ENCODE data around the gene KAZN. TPM values are rescaled to one million over a fixed set of nuclear protein-coding genes. Genes with fewer than 3 reads are reported as not detected.

The KAZN gene
- total and polyA plus RNA-seq, 4 donors: 7.6 to 18.8 (median 11.2) TPM

GRCh38 chr1:14851760-14852159 is 253.3 kb downstream of the KAZN start:
- WGBS, 2 donors: 92 to 94% methylated on average over 9 of the region's 9 CpGs
- no peak for TF ChIP-seq CTCF (IDR thresholded peaks at IDR 0.05; ENCODE audit: control extremely low read depth, extremely low read depth)
- H3K27me3 ChIP-seq (ENCODE audit: control insufficient read depth in 3 of 3, insufficient read depth in 3 of 3, low read length in 2 of 3): no peaks in the 10 kb centered on the region
- H3K4me1 ChIP-seq (ENCODE audit: control insufficient read depth in 5 of 5, insufficient read depth in 5 of 5, low read length in 5 of 5): peaks cover 0 to 7% (median 0%) of the 10 kb centered on the region in 5 donors
- no peak overlapping the region for H3K9ac ChIP-seq (ENCODE audit: insufficient read depth in 1 of 2, low read length in 2 of 2)
- H3K4me3 ChIP-seq: no peak overlapping the region
- no peaks in the 10 kb centered on the region for H3K36me3 ChIP-seq (ENCODE audit: control insufficient read depth in 4 of 4, insufficient read depth in 4 of 4, low read length in 4 of 4)
- ATAC-seq (ENCODE audit: insufficient read depth, low FRiP score): no peak
- peaks cover 0 to 2% (median 0%) of the 10 kb centered on the region in 4 donors for H3K9me3 ChIP-seq (ENCODE audit: control insufficient read depth in 4 of 4, insufficient read depth in 3 of 4, low read length in 3 of 4)
- no peak overlapping the region for H3K27ac ChIP-seq (ENCODE audit: low read depth in 1 of 2, low read length in 1 of 2)
- no peak for DNase-seq

- 84 to 86% methylated on average over 9 of the region's 9 CpGs for WGBS, 2 donors
- H3K4me3 ChIP-seq: no peak overlapping the region
- H3K9me3 ChIP-seq (ENCODE audit: control insufficient read depth in 4 of 4, insufficient read depth in 3 of 4, low read length in 3 of 4): peaks cover 0 to 2% (median 0%) of the 10 kb centered on the region in 4 donors
- H3K27ac ChIP-seq (ENCODE audit: low read depth in 1 of 2, low read length in 1 of 2): no peak overlapping the region
- no peak overlapping the region for H3K9ac ChIP-seq (ENCODE audit: insufficient read depth in 1 of 2, low read length in 2 of 2)
- no peaks in the 10 kb centered on the region for H3K27me3 ChIP-seq (ENCODE audit: control insufficient read depth in 3 of 3, insufficient read depth in 3 of 3, low read length in 2 of 3)
- peaks cover 0 to 7% (median 0%) of the 10 kb centered on the region in 5 donors for H3K4me1 ChIP-seq (ENCODE audit: control insufficient read depth in 5 of 5, insufficient read depth in 5 of 5, low read length in 5 of 5)
- DNase-seq (no peak), ATAC-seq (ENCODE audit: insufficient read depth, low FRiP score) (no peak)
- TF ChIP-seq CTCF (IDR thresholded peaks at IDR 0.05; ENCODE audit: control extremely low read depth, extremely low read depth): no peak
- no peaks in the 10 kb centered on the region for H3K36me3 ChIP-seq (ENCODE audit: control insufficient read depth in 4 of 4, insufficient read depth in 4 of 4, low read length in 4 of 4)
Measured at GRCh38 chr1:14852291-14852690, 253.8 kb downstream of the KAZN start.

- no peak overlapping the region for H3K9ac ChIP-seq (ENCODE audit: insufficient read depth in 1 of 2, low read length in 2 of 2)
- no peak for DNase-seq
- no peaks in the 10 kb centered on the region for H3K27me3 ChIP-seq (ENCODE audit: control insufficient read depth in 3 of 3, insufficient read depth in 3 of 3, low read length in 2 of 3)
- no peak for TF ChIP-seq CTCF (IDR thresholded peaks at IDR 0.05; ENCODE audit: control extremely low read depth, extremely low read depth)
- H3K4me1 ChIP-seq (ENCODE audit: control insufficient read depth in 5 of 5, insufficient read depth in 5 of 5, low read length in 5 of 5): peaks cover 0 to 5% (median 0%) of the 10 kb centered on the region in 5 donors
- H3K36me3 ChIP-seq (ENCODE audit: control insufficient read depth in 4 of 4, insufficient read depth in 4 of 4, low read length in 4 of 4): no peaks in the 10 kb centered on the region
- peaks cover 0 to 2% (median 0%) of the 10 kb centered on the region in 4 donors for H3K9me3 ChIP-seq (ENCODE audit: control insufficient read depth in 4 of 4, insufficient read depth in 3 of 4, low read length in 3 of 4)
- H3K4me3 ChIP-seq: no peak overlapping the region
- H3K27ac ChIP-seq (ENCODE audit: low read depth in 1 of 2, low read length in 1 of 2): no peak overlapping the region
- WGBS, 2 donors: 71 to 80% methylated on average over 5 of the region's 5 CpGs
- ATAC-seq (ENCODE audit: insufficient read depth, low FRiP score): no peak
Measured at GRCh38 chr1:14853518-14853917, 255.0 kb downstream of the KAZN start.

- no peak for TF ChIP-seq CTCF (IDR thresholded peaks at IDR 0.05; ENCODE audit: control extremely low read depth, extremely low read depth)
- DNase-seq (no peak), ATAC-seq (ENCODE audit: insufficient read depth, low FRiP score) (no peak)
- Histone ChIP-seq H3K36me3 (ENCODE audit: control insufficient read depth in 4 of 4, insufficient read depth in 4 of 4, low read length in 4 of 4) (no peaks in the 10 kb centered on the region), H3K9ac (ENCODE audit: insufficient read depth in 1 of 2, low read length in 2 of 2) (no peak overlapping the region), H3K4me1 (ENCODE audit: control insufficient read depth in 5 of 5, insufficient read depth in 5 of 5, low read length in 5 of 5) (peaks cover 0 to 3% (median 0%) of the 10 kb centered on the region in 5 donors), H3K4me3 (no peak overlapping the region), H3K27me3 (ENCODE audit: control insufficient read depth in 3 of 3, insufficient read depth in 3 of 3, low read length in 2 of 3) (no peaks in the 10 kb centered on the region), H3K27ac (ENCODE audit: low read depth in 1 of 2, low read length in 1 of 2) (no peak overlapping the region), H3K9me3 (ENCODE audit: control insufficient read depth in 4 of 4, insufficient read depth in 3 of 4, low read length in 3 of 4) (peaks cover 0 to 2% (median 0%) of the 10 kb centered on the region in 4 donors)
- WGBS, 2 donors: 79 to 90% methylated on average over 3 of the region's 3 CpGs
Measured at GRCh38 chr1:14855268-14855667, 256.8 kb downstream of the KAZN start.

Data from lung (tissue), 12 donors.